OCI-LY3 (cell line): Measurements from ENCODE around the gene AK9.

Source experiments
- H2AFZ ChIP-seq: fragments of 200-600, 300-600 bp; shearing (Covaris generic); 2 replicates; pipeline ENCODE4 v1.6.0; 2014; ENCODE audit warnings: antibody characterized with exemption, low read depth, low read length
- H3K27ac ChIP-seq: fragments of 200-600, 300-600 bp; sonication (generic); 2 replicates; pipeline ENCODE4 v1.5.1; 2014; ENCODE audit warnings: mild to moderate bottlenecking, low read length, moderate library complexity, mixed read lengths
- H3K27me3 ChIP-seq: fragments of 200-600, 300-600 bp; sonication (generic); 2 replicates; pipeline ENCODE4 v1.6.1; 2014; ENCODE audit warnings: low read depth, low read length, mixed read lengths
- H3K36me3 ChIP-seq: fragments of 200-600, 300-600 bp; sonication (generic); replicated peaks from 2 replicates; pipeline ENCODE3; 2014; ENCODE audit warnings: low read depth, low read length, mixed read lengths
- H3K4me1 ChIP-seq: fragments of 300-600, 200-600 bp; sonication (generic); 2 replicates; pipeline ENCODE4 v1.6.1; 2014; ENCODE audit warnings: low read length, mixed read lengths
- H3K4me2 ChIP-seq: fragments of 200-600, 300-600 bp; sonication (generic); 2 replicates; pipeline ENCODE4 v1.6.1; 2014; ENCODE audit warnings: low read length, mixed read lengths
- H3K4me3 ChIP-seq: fragments of 300-600, 200-600 bp; sonication (generic); 2 replicates; pipeline ENCODE4 v1.5.1; 2014; ENCODE audit warnings: antibody characterized with exemption, mild to moderate bottlenecking, low read length, moderate library complexity
- H3K79me2 ChIP-seq: fragments of 300-600, 200-600 bp; shearing (Covaris generic); 2 replicates; pipeline ENCODE4 v1.6.1; 2014; ENCODE audit warnings: mild to moderate bottlenecking, low read length, mixed read lengths
- H3K9ac ChIP-seq: fragments of 300-600, 200-600 bp; shearing (Covaris generic); 2 replicates; pipeline ENCODE4 v1.6.0; 2014; ENCODE audit warnings: mild to moderate bottlenecking, low read length, moderate library complexity
- H3K9me3 ChIP-seq: fragments of 200-600, 300-600 bp; shearing (Covaris generic); 2 replicates; pipeline ENCODE4 v1.6.1; 2014; ENCODE audit warnings: low read length, mixed read lengths; ENCODE audit not compliant: insufficient read depth
- H4K20me1 ChIP-seq: fragments of 200-600, 300-600 bp; sonication (generic); 2 replicates; pipeline ENCODE4 v1.6.1; 2016; ENCODE audit warnings: low read length, mixed read lengths; ENCODE audit not compliant: insufficient read depth
- CTCF ChIP-seq: fragments of 200-600, 300-600 bp; sonication (generic); IDR thresholded peaks from 2 replicates; pipeline ENCODE4 v1.5.1; 2014; ENCODE audit warnings: antibody characterized with exemption, low read length, low read depth
- EZH2phosphoT487 ChIP-seq: fragments of 200-600 bp; shearing (Covaris generic); IDR thresholded peaks from 2 replicates; pipeline ENCODE4 v1.6.1; 2018; ENCODE audit warnings: antibody characterized with exemption, mixed run types, low read depth

AK9 gene

GRCh38 chr6:109669811-109670210, 21.2 kb downstream of the AK9 start:
- H3K36me3 ChIP-seq = no peaks in the 10 kb centered on the region
- H3K4me1 ChIP-seq = no peaks in the 10 kb centered on the region
- H3K4me3 ChIP-seq = no peak overlapping the region
- no peaks in the 10 kb centered on the region for H3K79me2 ChIP-seq
- no peaks in the 10 kb centered on the region for H3K9me3 ChIP-seq
- no peak overlapping the region for H3K9ac ChIP-seq
- H3K4me2 ChIP-seq = no peak overlapping the region
- no peak overlapping the region for H3K27ac ChIP-seq
- no peaks in the 10 kb centered on the region for H4K20me1 ChIP-seq
- TF ChIP-seq EZH2phosphoT487 = no peak
- no peak for TF ChIP-seq CTCF
- no peak overlapping the region for H2AFZ ChIP-seq
- H3K27me3 ChIP-seq = no peaks in the 10 kb centered on the region

- no peak overlapping the region for H3K27ac ChIP-seq
- H3K27me3 ChIP-seq = no peaks in the 10 kb centered on the region
- H3K79me2 ChIP-seq = no peaks in the 10 kb centered on the region
- no peak overlapping the region for H3K4me2 ChIP-seq
- peaks cover 22% of the 10 kb centered on the region for H3K4me1 ChIP-seq
- H3K4me3 ChIP-seq = no peak overlapping the region
- H2AFZ ChIP-seq = no peak overlapping the region
- no peaks in the 10 kb centered on the region for H3K9me3 ChIP-seq
- no peaks in the 10 kb centered on the region for H3K36me3 ChIP-seq
- no peaks in the 10 kb centered on the region for H4K20me1 ChIP-seq
- TF ChIP-seq CTCF (no peak), EZH2phosphoT487 (no peak)
- H3K9ac ChIP-seq = no peak overlapping the region
Measured at GRCh38 chr6:109662192-109662591, 28.8 kb downstream of the AK9 start.

GRCh38 chr6:109660526-109661320, 30.3 kb downstream of the AK9 start:
- Histone ChIP-seq H3K4me1 (peaks cover 22% of the 10 kb centered on the region), H3K4me3 (no peak overlapping the region; the same call in 1 of the 2 replicates), H3K27me3 (no peaks in the 10 kb centered on the region), H3K36me3 (no peaks in the 10 kb centered on the region), H3K79me2 (no peaks in the 10 kb centered on the region), H2AFZ (no peak overlapping the region), H4K20me1 (no peaks in the 10 kb centered on the region), H3K9me3 (no peaks in the 10 kb centered on the region), H3K27ac (0 out of 2 replicates have a peak overlapping the region, but pooled peaks have one; percentile 17), H3K4me2 (peak overlapping the region; percentile 42), H3K9ac (no peak overlapping the region)
- no peak for TF ChIP-seq EZH2phosphoT487
- no peak for TF ChIP-seq CTCF

GRCh38 chr6:109655761-109656262, 35.2 kb downstream of the AK9 start:
- no peak overlapping the region for H3K27ac ChIP-seq
- no peak overlapping the region for H3K9ac ChIP-seq
- H3K9me3 ChIP-seq = no peaks in the 10 kb centered on the region
- no peaks in the 10 kb centered on the region for H3K36me3 ChIP-seq
- peaks cover 14% of the 10 kb centered on the region for H3K4me1 ChIP-seq
- H3K79me2 ChIP-seq = no peaks in the 10 kb centered on the region
- no peak overlapping the region for H3K4me3 ChIP-seq
- H4K20me1 ChIP-seq = no peaks in the 10 kb centered on the region
- no peak overlapping the region for H2AFZ ChIP-seq
- TF ChIP-seq CTCF (no peak), EZH2phosphoT487 (no peak)
- no peaks in the 10 kb centered on the region for H3K27me3 ChIP-seq
- no peak overlapping the region for H3K4me2 ChIP-seq
